ENCODE measurements around the gene CD244.

- TF ChIP-seq CTCF (IDR thresholded peaks at IDR 0.05) = no peak
- no peak for TF ChIP-seq POLR2A (IDR thresholded peaks at IDR 0.05)
These were observed 1.5 kb upstream of the CD244 start for GRCh38 chr1:160864173-160864572.
